Testis (tissue), 5 donors: ENCODE results near the gene NAMPT. TPM values are rescaled to one million over a fixed set of nuclear protein-coding genes. Genes with fewer than 3 reads are reported as not detected.
A peak's percentile ranks its signal among the peaks of the same experiment; 100 is the strongest.

ENCODE experiments used
- DNase-seq: peaks from one replicate; pipeline ENCODE4 v3.0.0-alpha.2; 2019
- H3K27ac ChIP-seq, 2 donors: fragments of 200-600 bp; sonication (generic); one replicate each; pipeline ENCODE4 v1.5.1; 2019
- H3K27me3 ChIP-seq: fragments of 200-600 bp; sonication (generic); one replicate; pipeline ENCODE4 v1.5.1; 2019
- H3K36me3 ChIP-seq: fragments of 200-600 bp; sonication (generic); one replicate; pipeline ENCODE4 v1.5.1; 2017; ENCODE audit warnings: low read depth; ENCODE audit errors: missing control alignments
- H3K4me1 ChIP-seq: fragments of 200-600 bp; sonication (generic); one replicate; pipeline ENCODE4 v1.5.1; 2019
- H3K4me3 ChIP-seq, 2 donors: fragments of 200-600 bp; sonication (generic); one replicate each; pipeline ENCODE4 v1.5.1; 2017 to 2019
- H3K9me3 ChIP-seq: fragments of 200-600 bp; sonication (generic); one replicate; pipeline ENCODE4 v1.5.1; 2017
- CTCF ChIP-seq, 3 experiments: fragments of 450-650 bp in 2 of 3; fragments of 200-600 bp in 1 of 3; sonication (generic) in 1 of 3; IDR thresholded peaks; one replicate each; pipeline ENCODE4 v1.5.1; 2016 to 2019; ENCODE audit warnings: antibody characterized with exemption in 3 of 3, mild to moderate bottlenecking in 2 of 3, moderate library complexity in 1 of 3
- POLR2A ChIP-seq: fragments of 450-650 bp; IDR thresholded peaks from one replicate; pipeline ENCODE4 v1.6.1; 2017; ENCODE audit warnings: antibody characterized with exemption, mild to moderate bottlenecking, moderate library complexity
- WGBS, 2 donors: methylation state at CpG; one replicate each; pipeline ENCODE4 v1.1.5; 2018; 5-methylcytosine and 5-hydroxymethylcytosine counted together
- intact Hi-C: fragments of 100-400 bp; cut with DNase I; formaldehyde crosslinking; loops from one replicate; pipeline ENCODE4 v1.15.1; 2023; ENCODE audit warnings: low total_unique reads
- long read RNA-seq, 2 donors: transcript quantifications; one replicate each; lab custom pipeline, GENCODE V29; 2026
- polyA plus RNA-seq: library from polyadenylated mRNA; stranded (reverse); fragments of 350-450 nt; fragmentation: Illumina TruSeq; extraction: RNeasy Lipid Tissue Mini Kit (QIAGEN cat#74804); gene quantifications from one replicate; pipeline ENCODE4 v1.2.3, GENCODE V29; 2014; ENCODE audit warnings: low read depth, low replicate concordance; ENCODE audit not compliant: insufficient read depth
- total RNA-seq, 2 donors: library from RNA; depleted of rRNA; stranded (reverse); fragments of >200 nt; gene quantifications; one replicate each; pipeline ENCODE4 v1.2.3, GENCODE V29; 2016

Gene NAMPT
- total RNA-seq (10 to 100 TPM; 45.0 to 60.4 TPM), polyA plus RNA-seq (28.6 TPM)
- long read RNA-seq, donor 1, full-length matches to known transcripts, result 12 of 12 reads
- long read RNA-seq, donor 1, partial matches to known transcripts, result 0 of 12 reads
- long read RNA-seq, donor 1, other reads (novel, unspliced or antisense), result 0 of 12 reads
- long read RNA-seq, donor 2, full-length matches to known transcripts, result 8 of 8 reads
- long read RNA-seq, donor 2, partial matches to known transcripts, result 0 of 8 reads
- long read RNA-seq, donor 2, other reads (novel, unspliced or antisense), result 0 of 8 reads

DNA sequence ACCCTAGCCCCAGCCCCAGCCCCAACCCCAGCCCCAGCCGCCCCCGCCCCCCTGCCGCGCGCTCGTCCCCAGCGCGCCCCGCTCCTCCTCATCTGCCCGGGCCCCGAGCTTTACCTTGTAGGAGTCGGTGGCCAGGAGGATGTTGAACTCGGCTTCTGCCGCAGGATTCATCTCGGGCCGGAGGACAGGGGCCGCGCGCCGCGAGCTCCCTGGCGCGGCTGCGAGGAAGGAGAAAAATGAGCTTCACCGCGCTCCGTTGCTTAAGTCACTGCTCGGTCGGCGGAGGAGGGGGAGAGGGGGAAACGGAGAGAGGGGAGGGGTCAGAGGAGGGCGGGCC is at the start of gene NAMPT:
TSS of gene NAMPT (minus strand) at position 270 of the 337 bp plus-strand sequence. CDS start at position 171, 99 bp downstream.
- H3K9me3 ChIP-seq, result no peaks in the 10 kb centered on the region
- 1% methylated on average over 29 of the region's 32 CpGs; no CpG with 5 or more reads in 1 of the 2 donors for WGBS, 2 donors
- TF ChIP-seq POLR2A (peak; percentile 62), CTCF (IDR thresholded peaks at IDR 0.05) (no peak)
- intact Hi-C loops, result no loop called here
- no peaks in the 10 kb centered on the region for H3K27me3 ChIP-seq
- H3K4me1 ChIP-seq, result peaks cover 3% of the 10 kb centered on the region
- no peaks in the 10 kb centered on the region for H3K36me3 ChIP-seq
- H3K4me3 ChIP-seq, result peak within 1 kb of the TSS; percentile 82 to 90
- H3K27ac ChIP-seq, result peak within 1 kb of the TSS; percentile 98 to 99
- DNase-seq, result no peak

DNA sequence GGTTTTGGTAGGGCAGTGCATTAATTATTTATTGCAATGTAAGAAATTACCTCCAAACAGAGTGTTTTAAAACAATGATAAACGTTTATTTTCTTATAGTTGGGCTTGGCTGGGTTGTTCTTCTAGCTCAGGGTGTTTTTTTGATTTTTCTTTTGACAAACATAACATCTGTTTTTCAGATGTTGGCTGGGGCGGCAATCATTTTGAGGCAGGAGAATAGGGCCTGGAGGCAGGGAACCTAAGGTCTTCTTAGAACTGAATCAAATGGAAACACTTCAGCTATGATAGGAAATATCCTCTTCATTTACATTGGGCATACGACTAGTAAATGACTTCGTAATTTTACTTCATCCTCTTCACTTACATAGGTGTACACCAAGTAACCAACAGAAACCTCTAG is 47.4 kb upstream of the NAMPT start:
- no peaks in the 10 kb centered on the region for H3K36me3 ChIP-seq
- no peak overlapping the region for H3K27ac ChIP-seq
- 71 to 81% methylated on average over 4 of the region's 4 CpGs for WGBS, 2 donors
- intact Hi-C loops, result no loop called here
- no peaks in the 10 kb centered on the region for H3K27me3 ChIP-seq
- no peak overlapping the region for H3K4me3 ChIP-seq
- DNase-seq, result no peak
- no peaks in the 10 kb centered on the region for H3K9me3 ChIP-seq
- no peaks in the 10 kb centered on the region for H3K4me1 ChIP-seq
- TF ChIP-seq POLR2A (no peak), CTCF (IDR thresholded peaks at IDR 0.05) (no peak)

DNA sequence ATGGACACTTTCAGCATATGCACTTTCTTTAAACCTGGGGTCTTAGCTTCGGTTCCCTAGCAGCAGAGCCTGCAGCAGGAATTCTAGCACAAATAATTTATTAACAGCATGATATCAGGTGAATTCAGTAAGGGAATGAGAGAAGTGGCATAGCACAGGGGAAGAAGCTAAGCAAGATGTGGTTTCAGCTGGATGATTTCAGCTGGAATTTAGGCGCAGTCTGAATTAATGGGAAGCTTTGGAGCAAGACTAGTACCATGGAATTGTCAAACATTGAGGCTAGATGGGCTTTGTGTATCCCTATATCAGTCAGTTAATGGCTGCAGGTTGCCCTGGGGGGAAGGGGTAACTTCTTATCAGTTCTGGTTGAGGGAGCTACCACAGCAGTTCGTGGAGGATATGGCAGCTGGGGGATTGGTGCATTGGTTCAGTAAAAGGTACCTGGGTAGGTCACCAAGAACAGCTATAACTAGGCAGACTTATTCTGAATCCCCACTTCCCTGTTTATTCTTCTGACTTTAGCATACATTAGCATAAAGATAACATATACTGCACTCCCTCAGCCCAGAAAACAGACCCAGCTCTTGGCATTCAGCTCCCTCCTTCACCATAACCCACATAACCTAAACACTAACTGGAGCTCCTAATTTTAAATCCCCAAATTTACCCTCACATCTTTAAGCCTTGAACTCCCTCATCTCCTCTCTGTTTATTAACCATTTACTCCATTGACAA is 46.8 kb upstream of the NAMPT start:
- H3K36me3 ChIP-seq, result no peaks in the 10 kb centered on the region
- H3K4me1 ChIP-seq, result no peaks in the 10 kb centered on the region
- 48 to 72% methylated on average over 3 of the region's 3 CpGs for WGBS, 2 donors
- no peaks in the 10 kb centered on the region for H3K27me3 ChIP-seq
- H3K9me3 ChIP-seq, result no peaks in the 10 kb centered on the region
- DNase-seq, result no peak
- intact Hi-C loops, result no loop called here
- H3K27ac ChIP-seq, result no peak overlapping the region
- TF ChIP-seq POLR2A (no peak), CTCF (IDR thresholded peaks at IDR 0.05) (no peak)
- no peak overlapping the region for H3K4me3 ChIP-seq

DNA sequence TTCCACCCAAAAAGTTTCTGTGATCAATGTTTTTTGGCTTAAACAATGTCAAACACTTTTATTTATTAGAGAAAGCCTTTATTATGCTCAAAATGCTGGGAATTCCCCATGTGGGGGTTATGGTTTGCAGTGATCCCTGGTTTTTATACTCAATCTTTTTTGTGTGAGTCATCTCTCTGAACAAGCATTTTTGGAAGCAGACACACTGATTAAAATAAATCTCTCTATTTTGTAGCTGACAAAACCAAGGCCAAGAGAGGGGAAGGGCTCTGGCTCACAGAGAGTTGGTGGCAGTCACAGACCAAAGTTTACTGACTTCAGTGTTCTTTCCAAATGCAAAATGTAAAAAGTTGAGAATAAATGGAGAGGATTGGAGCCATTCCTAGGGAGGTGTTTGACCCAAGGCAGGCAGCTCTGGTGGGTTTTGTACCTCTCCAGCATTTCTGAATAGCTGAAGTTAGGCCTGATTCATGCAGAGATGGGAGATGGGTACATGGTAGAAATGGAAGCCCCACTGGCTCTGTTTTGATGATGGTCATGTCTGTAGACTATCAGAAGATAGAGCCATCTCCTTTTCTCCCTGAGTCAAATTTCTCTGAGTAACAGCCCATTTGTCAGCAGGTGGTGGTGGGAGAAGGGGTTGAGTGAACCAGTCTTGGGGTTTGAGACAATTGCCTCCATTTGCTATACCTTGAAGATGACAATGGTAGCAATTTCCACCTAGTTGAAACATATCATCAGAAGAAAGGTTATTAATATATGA is 45.4 kb upstream of the NAMPT start:
- TF ChIP-seq POLR2A, result no peak
- no peak for TF ChIP-seq CTCF (IDR thresholded peaks at IDR 0.05)
- Histone ChIP-seq H3K4me1 (no peaks in the 10 kb centered on the region), H3K27me3 (no peaks in the 10 kb centered on the region), H3K36me3 (no peaks in the 10 kb centered on the region), H3K4me3 (no peak overlapping the region), H3K9me3 (no peaks in the 10 kb centered on the region), H3K27ac (no peak overlapping the region)
- intact Hi-C loops, result no loop called here
- DNase-seq, result no peak
